Measurements from ENCODE around the gene TEKT3.

TEKT3 gene

GRCh38 chr17:15381707-15382106 lies 40.3 kb upstream of the TEKT3 start:
- no peak for DNase-seq (ENCODE audit: low read depth)
- TF ChIP-seq POLR2A (IDR thresholded peaks at IDR 0.05; ENCODE audit: extremely low read depth, insufficient read length) (no peak), MAX (IDR thresholded peaks at IDR 0.05; ENCODE audit: low read depth, low read length) (no peak), MYC (IDR thresholded peaks at IDR 0.05; ENCODE audit: low read depth, low read length) (no peak), CTCF (IDR thresholded peaks at IDR 0.05; ENCODE audit: low read depth, low read length) (no peak)
- no peak overlapping the region for H3K4me3 ChIP-seq (ENCODE audit: low read depth, low read length)

GRCh38 chr17:15380446-15380845 lies 39.0 kb upstream of the TEKT3 start:
- DNase-seq (ENCODE audit: low read depth) = no peak
- no peak overlapping the region for H3K4me3 ChIP-seq (ENCODE audit: low read depth, low read length)
- TF ChIP-seq MYC (IDR thresholded peaks at IDR 0.05; ENCODE audit: low read depth, low read length) = no peak
- TF ChIP-seq CTCF (IDR thresholded peaks at IDR 0.05; ENCODE audit: low read depth, low read length) = no peak
- no peak for TF ChIP-seq MAX (IDR thresholded peaks at IDR 0.05; ENCODE audit: low read depth, low read length)
- no peak for TF ChIP-seq POLR2A (IDR thresholded peaks at IDR 0.05; ENCODE audit: extremely low read depth, insufficient read length)

GRCh38 chr17:15379659-15380058 lies 38.3 kb upstream of the TEKT3 start:
- no peak for DNase-seq (ENCODE audit: low read depth)
- no peak overlapping the region for H3K4me3 ChIP-seq (ENCODE audit: low read depth, low read length)
- TF ChIP-seq POLR2A (IDR thresholded peaks at IDR 0.05; ENCODE audit: extremely low read depth, insufficient read length) = no peak
- TF ChIP-seq MAX (IDR thresholded peaks at IDR 0.05; ENCODE audit: low read depth, low read length) = no peak
- no peak for TF ChIP-seq MYC (IDR thresholded peaks at IDR 0.05; ENCODE audit: low read depth, low read length)
- TF ChIP-seq CTCF (IDR thresholded peaks at IDR 0.05; ENCODE audit: low read depth, low read length) = no peak

GRCh38 chr17:15378243-15378642 lies 36.8 kb upstream of the TEKT3 start:
- DNase-seq (ENCODE audit: low read depth) = no peak
- TF ChIP-seq CTCF (IDR thresholded peaks at IDR 0.05; ENCODE audit: low read depth, low read length) = no peak
- TF ChIP-seq MAX (IDR thresholded peaks at IDR 0.05; ENCODE audit: low read depth, low read length) = no peak
- no peak for TF ChIP-seq POLR2A (IDR thresholded peaks at IDR 0.05; ENCODE audit: extremely low read depth, insufficient read length)
- no peak for TF ChIP-seq MYC (IDR thresholded peaks at IDR 0.05; ENCODE audit: low read depth, low read length)

GRCh38 chr17:15377616-15378015 lies 36.2 kb upstream of the TEKT3 start:
- no peak for TF ChIP-seq MYC (IDR thresholded peaks at IDR 0.05; ENCODE audit: low read depth, low read length)
- no peak for TF ChIP-seq CTCF (IDR thresholded peaks at IDR 0.05; ENCODE audit: low read depth, low read length)
- no peak for TF ChIP-seq MAX (IDR thresholded peaks at IDR 0.05; ENCODE audit: low read depth, low read length)
- no peak for TF ChIP-seq POLR2A (IDR thresholded peaks at IDR 0.05; ENCODE audit: extremely low read depth, insufficient read length)
- no peak for DNase-seq (ENCODE audit: low read depth)
- no peak overlapping the region for H3K4me3 ChIP-seq (ENCODE audit: low read depth, low read length)

More at GRCh38 chr17:15378243-15378642, 36.8 kb upstream of the TEKT3 start:
- H3K4me3 ChIP-seq (ENCODE audit: low read depth, low read length) = no peak overlapping the region

- DNase-seq (ENCODE audit: low read depth) = no peak
- TF ChIP-seq POLR2A (IDR thresholded peaks at IDR 0.05; ENCODE audit: extremely low read depth, insufficient read length) (no peak), MYC (IDR thresholded peaks at IDR 0.05; ENCODE audit: low read depth, low read length) (no peak), CTCF (IDR thresholded peaks at IDR 0.05; ENCODE audit: low read depth, low read length) (no peak), MAX (IDR thresholded peaks at IDR 0.05; ENCODE audit: low read depth, low read length) (no peak)
- H3K4me3 ChIP-seq (ENCODE audit: low read depth, low read length) = no peak overlapping the region
Observed at GRCh38 chr17:15377200-15377599, 35.8 kb upstream of the TEKT3 start.

All from NB4 (cell line).